Left lung (tissue), 10 donors: ENCODE data around the gene RAB17. TPM values are rescaled to one million over a fixed set of nuclear protein-coding genes. Genes with fewer than 3 reads are reported as not detected.

Experiments
- ATAC-seq: fragments of 200-7000 bp; cut with Tn5 transposase; one replicate; pipeline ENCODE4 v1.9.1; 2020; ENCODE audit warnings: moderate library complexity
- DNase-seq, 4 donors: peaks; one replicate each; pipeline ENCODE4 v3.0.0-alpha.2; 2013 to 2020
- H3K27ac ChIP-seq, 2 donors: fragments of 200-600 bp; sonication (generic) in 1 of 2; one replicate each; pipeline versions ENCODE4 v1.5.0 to v1.8.0; 2020 to 2021
- H3K27me3 ChIP-seq, 2 donors: fragments of 200-600 bp; sonication (generic) in 1 of 2; one replicate each; pipeline versions ENCODE4 v1.5.0 to v1.8.0; 2020 to 2021
- H3K36me3 ChIP-seq, 2 donors: fragments of 200-600 bp; sonication (generic) in 1 of 2; one replicate each; pipeline versions ENCODE4 v1.5.0 to v1.8.0; 2020 to 2021
- H3K4me1 ChIP-seq, 2 donors: fragments of 200-600 bp; one replicate each; pipeline ENCODE4 v1.8.0; 2021
- H3K4me3 ChIP-seq, 2 donors: fragments of 200-600 bp; sonication (generic) in 1 of 2; one replicate each; pipeline versions ENCODE4 v1.5.0 to v1.8.0; 2020 to 2021; ENCODE audit warnings: mild to moderate bottlenecking in 1 of 2
- H3K9me3 ChIP-seq, 2 donors: fragments of 200-600 bp; sonication (generic) in 1 of 2; one replicate each; pipeline versions ENCODE4 v1.5.0 to v1.8.0; 2020 to 2021
- CTCF ChIP-seq, 2 donors: fragments of 200-600 bp; sonication (generic) in 1 of 2; IDR thresholded peaks; one replicate each; pipeline versions ENCODE4 v1.5.0 to v1.8.0; 2021; ENCODE audit warnings: antibody characterized with exemption in 2 of 2
- intact Hi-C, 2 donors: fragments of 100-400 bp; cut with DNase I; formaldehyde crosslinking; loops; one replicate each; pipeline versions ENCODE4 v1.11.2 to v1.14.2; 2022
- polyA plus RNA-seq, 6 donors: library from polyadenylated mRNA; unstranded; fragments of 120-200 nt; gene quantifications; one replicate each; pipeline ENCODE4 v1.2.1, GENCODE V29; 2013; ENCODE audit not compliant: insufficient read length in 6 of 6
- total RNA-seq, 2 donors: library from RNA; stranded (reverse); fragmentation: NEBNext Ultra II Directional; extraction: Animal tissue kit (Norgen Biotek cat#: 25700); gene quantifications; one replicate each; pipeline ENCODE4 v1.2.1, GENCODE V29; 2021
- donor health status: DM: no; HTN: yes; CAD: no.
- donor health status: DM: no; HTN: no; CAD: no.

The RAB17 gene
- total and polyA plus RNA-seq, 8 donors, result 12.1 to 37.9 (median 18.7) TPM

GRCh38 chr2:237530472-237531433 lies 59.8 kb downstream of the RAB17 start:
- ATAC-seq, result no peak
- Histone ChIP-seq H3K27me3 (no peaks in the 10 kb centered on the region), H3K27ac (no peak overlapping the region), H3K4me1 (no peaks in the 10 kb centered on the region), H3K36me3 (peaks cover 0 to 26% of the 10 kb centered on the region in 2 donors), H3K4me3 (no peak overlapping the region), H3K9me3 (no peaks in the 10 kb centered on the region)
- intact Hi-C loops, result no loop called here
- no peak for TF ChIP-seq CTCF (IDR thresholded peaks at IDR 0.05)
- no peak for DNase-seq

GRCh38 chr2:237529452-237530402 lies 60.8 kb downstream of the RAB17 start:
- intact Hi-C loops, result no loop called here
- no peak for DNase-seq
- no peak overlapping the region for H3K27ac ChIP-seq

GRCh38 chr2:237527766-237528165 lies 62.8 kb downstream of the RAB17 start:
- no peak overlapping the region for H3K27ac ChIP-seq
- no peak overlapping the region for H3K4me3 ChIP-seq
- ATAC-seq (no peak), DNase-seq (no peak)
- H3K36me3 ChIP-seq, result peaks cover 0 to 45% of the 10 kb centered on the region in 2 donors
- no peaks in the 10 kb centered on the region for H3K4me1 ChIP-seq
- H3K27me3 ChIP-seq, result no peaks in the 10 kb centered on the region
- TF ChIP-seq CTCF (IDR thresholded peaks at IDR 0.05), result no peak
- intact Hi-C loops, result no loop called here
- H3K9me3 ChIP-seq, result no peaks in the 10 kb centered on the region

More at GRCh38 chr2:237529452-237530402, 60.8 kb downstream of the RAB17 start:
- Histone ChIP-seq H3K36me3 (peaks cover 0 to 36% of the 10 kb centered on the region in 2 donors), H3K9me3 (no peaks in the 10 kb centered on the region), H3K4me1 (no peaks in the 10 kb centered on the region), H3K27me3 (no peaks in the 10 kb centered on the region), H3K4me3 (no peak overlapping the region)
- no peak for TF ChIP-seq CTCF (IDR thresholded peaks at IDR 0.05)
- peak; percentile 3 for ATAC-seq

DNA sequence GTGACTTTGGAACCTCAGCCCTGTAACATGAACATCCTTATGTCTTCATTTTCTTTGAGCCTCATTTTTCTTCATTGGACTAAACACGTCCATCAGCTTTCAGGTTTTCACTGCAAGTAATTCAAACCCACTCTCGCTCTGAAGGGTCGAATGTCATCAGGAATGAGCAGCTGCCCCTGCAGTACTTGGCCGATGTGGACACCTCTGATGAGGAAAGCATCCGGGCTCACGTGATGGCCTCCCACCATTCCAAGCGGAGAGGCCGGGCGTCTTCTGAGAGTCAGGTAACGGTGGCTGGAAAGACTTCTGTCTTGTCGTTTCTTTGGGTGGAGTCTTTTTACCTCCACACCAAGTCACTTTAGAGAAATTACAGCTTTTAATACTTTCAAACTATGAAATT lies 63.3 kb downstream of the RAB17 start:
- ATAC-seq, result no peak
- Histone ChIP-seq H3K9me3 (no peaks in the 10 kb centered on the region), H3K4me1 (no peaks in the 10 kb centered on the region), H3K27me3 (no peaks in the 10 kb centered on the region), H3K36me3 (peaks cover 0 to 43% of the 10 kb centered on the region in 2 donors), H3K27ac (no peak overlapping the region), H3K4me3 (no peak overlapping the region)
- intact Hi-C loops, result no loop called here
- no peak for TF ChIP-seq CTCF (IDR thresholded peaks at IDR 0.05)
- DNase-seq, result no peak
